ENCODE results near the gene PYHIN1.

- TF ChIP-seq POLR2AphosphoS5 (IDR thresholded peaks at IDR 0.05) (no peak), POLR2A (IDR thresholded peaks at IDR 0.05) (no peak)
- TF ChIP-seq, protein P1, sequence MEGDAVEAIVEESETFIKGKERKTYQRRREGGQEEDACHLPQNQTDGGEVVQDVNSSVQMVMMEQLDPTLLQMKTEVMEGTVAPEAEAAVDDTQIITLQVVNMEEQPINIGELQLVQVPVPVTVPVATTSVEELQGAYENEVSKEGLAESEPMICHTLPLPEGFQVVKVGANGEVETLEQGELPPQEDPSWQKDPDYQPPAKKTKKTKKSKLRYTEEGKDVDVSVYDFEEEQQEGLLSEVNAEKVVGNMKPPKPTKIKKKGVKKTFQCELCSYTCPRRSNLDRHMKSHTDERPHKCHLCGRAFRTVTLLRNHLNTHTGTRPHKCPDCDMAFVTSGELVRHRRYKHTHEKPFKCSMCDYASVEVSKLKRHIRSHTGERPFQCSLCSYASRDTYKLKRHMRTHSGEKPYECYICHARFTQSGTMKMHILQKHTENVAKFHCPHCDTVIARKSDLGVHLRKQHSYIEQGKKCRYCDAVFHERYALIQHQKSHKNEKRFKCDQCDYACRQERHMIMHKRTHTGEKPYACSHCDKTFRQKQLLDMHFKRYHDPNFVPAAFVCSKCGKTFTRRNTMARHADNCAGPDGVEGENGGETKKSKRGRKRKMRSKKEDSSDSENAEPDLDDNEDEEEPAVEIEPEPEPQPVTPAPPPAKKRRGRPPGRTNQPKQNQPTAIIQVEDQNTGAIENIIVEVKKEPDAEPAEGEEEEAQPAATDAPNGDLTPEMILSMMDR (IDR thresholded peaks at IDR 0.05), result no peak
These were observed 51.9 kb downstream of the PYHIN1 start for GRCh38 chr1:158983235-158983634.

All from gastroesophageal sphincter (tissue), 3 donors.